Sciatic nerve (tissue), 2 donors: ENCODE measurements around the gene LBHD1. TPM values are rescaled to one million over a fixed set of nuclear protein-coding genes. Genes with fewer than 3 reads are reported as not detected.
"Not testable (repeated sequence)": the region's sequence is repeated elsewhere in the genome, so short reads cannot be mapped to it uniquely, and the experiment has no call there.

ENCODE experiments used
- ATAC-seq: fragments of 200-7000 bp; cut with Tn5 transposase; one replicate; pipeline ENCODE4 v1.9.1; 2020; ENCODE audit warnings: mild to moderate bottlenecking, moderate library complexity
- DNase-seq: peaks from one replicate; pipeline ENCODE4 v3.0.0-alpha.2; 2020; ENCODE audit warnings: low spot score
- intact Hi-C: fragments of 100-400 bp; cut with DNase I; formaldehyde crosslinking; loops from one replicate; pipeline ENCODE4 v1.14.2; 2022
- total RNA-seq: library from RNA; stranded (reverse); fragmentation: NEBNext Ultra II Directional; extraction: Animal tissue kit (Norgen Biotek cat#: 25700); gene quantifications from one replicate; pipeline ENCODE4 v1.2.1, GENCODE V29; 2021
- donor health status: DM: no; HTN: no; CAD: no.
- donor health status: DM: no; HTN: no; CAD: no.

The LBHD1 gene
- total RNA-seq, 1 donor from 2014 or later = 4.9 TPM

GRCh38 chr11:62666259-62666926 is 5.7 kb downstream of the LBHD1 start:
- intact Hi-C loops = loop anchor here (5.0 kb wide), 1 partner anchor 1749 kb away; no protein-coding TSS in a partner anchor
- DNase-seq (no peak), ATAC-seq (no peak)

- peak; percentile 60 for ATAC-seq
- peak; percentile 74 for DNase-seq
- intact Hi-C loops = loop anchor here (5.0 kb wide), 1 partner anchor 1748 kb away; no protein-coding TSS in a partner anchor
Measured at GRCh38 chr11:62665599-62666258, 6.3 kb downstream of the LBHD1 start.

DNA sequence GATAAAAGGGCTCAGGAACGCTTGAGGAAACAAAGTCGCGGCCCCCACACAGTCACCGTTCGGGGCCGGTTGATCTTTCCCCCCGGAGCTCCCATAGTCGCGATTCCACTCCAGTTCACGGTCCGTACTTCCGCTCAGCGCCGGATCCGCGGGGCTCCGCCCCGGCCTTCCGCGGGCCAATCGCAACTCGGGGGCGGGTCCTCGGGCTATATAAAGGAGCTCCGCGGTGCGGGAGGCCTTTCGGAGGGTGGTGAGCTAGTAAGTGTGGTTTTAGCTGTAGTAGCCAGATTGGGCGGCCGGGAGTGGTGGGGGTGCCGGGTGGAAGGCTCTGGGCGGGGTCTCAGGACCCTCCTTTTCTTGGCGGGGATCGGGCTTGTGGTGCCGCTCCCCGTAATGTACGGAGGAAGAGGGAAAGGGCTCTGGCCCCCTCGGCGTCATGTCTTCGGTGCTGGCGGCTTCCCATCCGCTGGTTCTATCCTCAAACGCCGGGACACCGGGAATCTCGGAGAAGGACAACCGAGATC is 6.9 kb downstream of the LBHD1 start, which contains the start of the genes C11orf98 and CSKMT:
Gene C11orf98 (minus strand): TSS at position 136 of the 524 bp plus-strand sequence. CDS start 41 bp downstream, at position 95.
Gene CSKMT (plus strand): TSS at position 238 of the 524 bp plus-strand sequence. CDS start 568 bp downstream, outside the sequence.
- peak; percentile 99 for ATAC-seq
- peak; percentile 98 for DNase-seq
- intact Hi-C loops = loop anchor here (5.0 kb wide), 1 partner anchor 1748 kb away; no protein-coding TSS in a partner anchor

DNA sequence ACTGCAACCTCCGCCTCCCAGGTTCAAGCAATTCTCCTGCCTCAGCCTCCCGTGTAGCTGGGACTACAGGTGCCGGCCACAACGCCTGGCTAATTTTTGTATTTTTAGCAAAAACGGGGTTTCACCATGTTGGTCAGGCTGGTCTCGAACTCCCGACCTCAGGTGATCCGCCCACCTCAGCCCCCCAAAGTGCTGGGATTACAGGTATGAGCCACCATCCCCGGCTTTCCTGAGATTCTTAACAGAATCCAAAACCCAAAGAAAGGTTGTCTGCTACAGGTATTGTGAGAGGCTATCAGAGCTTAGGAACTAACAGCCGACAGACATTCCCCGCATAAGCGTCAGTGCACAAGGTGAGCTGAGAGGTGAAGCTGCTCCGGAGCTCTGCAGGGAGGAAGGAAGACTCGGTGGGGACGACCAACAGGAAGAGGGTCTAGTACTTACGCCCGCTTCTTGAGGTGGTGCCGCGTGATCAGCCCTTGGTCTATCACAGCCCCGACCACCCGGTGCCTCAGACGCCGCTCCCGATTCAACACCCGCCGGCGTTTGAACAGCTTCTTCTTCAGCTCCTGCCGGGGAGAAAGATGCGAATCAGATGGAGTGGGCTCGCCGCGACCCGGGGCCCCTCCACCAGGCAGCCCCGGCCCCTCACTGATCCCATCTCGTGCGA is 7.5 kb downstream of the LBHD1 start:
- ATAC-seq = peak; percentile 34
- DNase-seq = peak; percentile 69
- intact Hi-C loops = loop anchor here (5.0 kb wide), 1 partner anchor 1747 kb away; no protein-coding TSS in a partner anchor

GRCh38 chr11:62656796-62657429 is 15.2 kb downstream of the LBHD1 start:
- intact Hi-C loops = no loop called here
- no peak for ATAC-seq
- no peak for DNase-seq

DNA sequence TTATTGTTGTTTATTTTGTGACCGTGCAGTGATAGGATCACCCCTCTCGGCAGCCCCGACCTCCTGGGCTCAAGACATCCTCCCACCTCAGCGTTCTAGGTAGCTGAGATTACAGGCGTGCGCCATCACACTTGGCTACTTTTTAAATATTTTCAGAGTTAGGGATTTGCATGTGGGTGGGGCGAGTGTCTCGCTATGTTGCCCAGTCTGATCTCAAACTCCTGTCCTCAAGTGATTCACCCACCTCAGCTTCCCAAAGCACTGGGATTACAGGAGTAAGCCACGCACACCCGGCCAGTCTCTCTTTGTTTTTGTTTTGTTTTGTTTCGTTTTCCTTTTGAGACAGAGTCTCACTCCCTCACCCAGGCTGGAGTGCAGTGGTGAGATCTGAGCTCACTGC is 17.8 kb downstream of the LBHD1 start:
- ATAC-seq = no peak
- DNase-seq = no peak
- intact Hi-C loops = no loop called here

GRCh38 chr11:62652161-62653006 is 19.7 kb downstream of the LBHD1 start:
- DNase-seq (no peak), ATAC-seq (peak; percentile 3)
- intact Hi-C loops = no loop called here

DNA sequence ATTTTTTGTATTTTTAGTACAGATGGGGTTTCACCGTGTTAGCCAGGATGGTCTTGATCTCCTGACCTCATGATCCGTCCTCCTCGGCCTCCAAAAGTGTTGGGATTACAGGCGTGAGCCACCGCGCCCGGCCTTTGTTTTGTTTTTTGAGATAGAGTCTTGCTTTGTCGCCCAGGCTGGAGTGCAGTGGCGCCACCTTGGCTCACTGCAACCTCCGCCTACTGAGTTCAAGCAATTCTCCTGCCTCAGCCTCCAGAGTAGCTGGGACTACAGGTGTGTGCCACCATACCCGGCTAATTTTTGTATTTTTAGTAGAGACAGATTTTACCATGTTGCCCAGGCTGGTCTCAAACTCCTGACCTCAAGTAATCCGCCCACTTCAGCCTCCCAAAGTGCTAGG is 21.8 kb downstream of the LBHD1 start:
- ATAC-seq, DNase-seq, intact Hi-C loops: not testable (repeated sequence)

- intact Hi-C loops = no loop called here
- ATAC-seq (no peak), DNase-seq (no peak)
Measured at GRCh38 chr11:62649486-62649885, 22.6 kb downstream of the LBHD1 start.

- intact Hi-C loops = no loop called here
- no peak for ATAC-seq
- no peak for DNase-seq
Measured at GRCh38 chr11:62648967-62649364, 23.1 kb downstream of the LBHD1 start.

DNA sequence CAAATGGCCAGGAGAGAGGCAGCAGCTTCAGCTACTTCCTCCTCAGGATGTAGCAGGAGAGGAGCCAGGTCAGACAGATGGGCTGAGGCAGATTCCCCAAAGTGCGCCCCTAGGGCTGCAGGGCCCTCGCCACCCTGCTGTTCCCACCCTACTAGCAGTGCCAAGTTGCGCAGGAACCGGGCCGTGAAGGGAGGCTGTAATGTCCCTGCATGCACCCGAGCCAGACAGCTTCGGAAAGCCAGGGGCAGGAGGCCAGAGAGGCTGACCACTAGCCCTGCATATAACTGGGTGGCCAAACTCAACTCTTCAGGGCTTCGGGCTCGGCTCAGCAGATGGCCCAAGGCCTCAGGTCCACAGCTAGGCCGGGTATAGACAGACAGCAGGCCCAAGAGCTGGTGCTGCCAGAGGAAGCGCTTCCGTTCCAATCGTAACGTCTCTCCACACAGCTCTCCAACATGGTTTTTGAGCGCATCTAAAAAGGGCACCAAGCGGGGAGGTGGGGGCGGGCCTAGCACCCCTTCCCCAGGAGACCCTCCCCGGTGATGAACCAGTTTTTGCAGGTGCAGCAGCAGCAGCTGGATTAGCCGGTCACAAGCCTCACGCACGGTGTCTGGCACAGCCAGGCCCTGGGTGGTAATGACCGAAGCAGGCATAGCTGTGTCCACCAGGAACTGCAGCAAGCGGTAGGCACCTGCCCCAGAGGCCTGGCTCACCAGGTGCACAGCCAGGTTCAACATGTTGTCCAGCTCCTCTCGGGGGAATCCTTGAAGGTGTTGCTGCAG is 23.7 kb downstream of the LBHD1 start:
- DNase-seq (no peak), ATAC-seq (no peak)
- intact Hi-C loops = no loop called here

GRCh38 chr11:62647609-62648005 is 24.5 kb downstream of the LBHD1 start:
- ATAC-seq (no peak), DNase-seq (no peak)
- intact Hi-C loops = no loop called here

- intact Hi-C loops = no loop called here
- ATAC-seq (peak; percentile 2), DNase-seq (no peak)
Measured at GRCh38 chr11:62646825-62647608, 25.1 kb downstream of the LBHD1 start.

DNA sequence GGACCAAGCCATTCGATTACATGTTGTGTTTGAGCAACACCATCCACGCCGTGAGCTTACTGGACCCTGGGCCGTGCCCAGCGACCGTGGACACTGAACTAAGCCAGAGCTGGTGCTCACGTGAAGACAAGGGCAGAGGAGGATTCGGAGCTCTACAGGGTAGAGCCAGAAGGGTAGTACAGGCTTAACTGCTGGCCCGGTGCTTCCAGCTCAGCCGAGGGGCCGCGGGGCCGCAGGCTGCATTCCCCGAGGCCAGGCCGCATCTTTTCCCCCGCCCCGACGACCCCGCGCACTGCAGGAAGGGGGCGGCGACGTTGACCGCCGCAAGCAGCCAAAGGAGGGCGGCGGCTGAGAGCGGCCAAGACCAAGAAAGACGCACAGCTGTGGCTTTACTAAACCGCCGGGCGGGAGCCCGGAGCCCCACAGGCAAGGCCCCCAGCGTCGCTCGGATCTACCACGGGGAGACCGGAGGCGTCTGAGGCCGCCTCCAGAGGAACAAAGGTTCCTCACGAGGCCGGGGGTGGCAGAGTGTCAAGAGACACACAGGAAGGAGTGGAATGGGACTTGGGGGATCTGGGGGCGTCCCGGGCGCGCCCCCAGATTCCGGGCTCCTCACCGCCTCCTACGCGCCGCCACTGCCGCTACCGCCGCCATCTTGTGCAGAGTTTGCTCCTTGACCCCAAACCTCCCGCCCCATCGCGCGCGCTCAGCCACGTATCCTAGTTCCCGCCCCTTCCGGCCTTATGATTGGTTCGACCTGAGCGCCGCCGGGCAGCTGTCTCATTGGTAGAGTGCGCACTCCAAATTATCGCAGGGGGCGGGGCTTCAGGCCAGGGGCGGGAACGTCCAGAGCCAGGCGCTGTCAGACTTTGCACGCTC is 25.9 kb downstream of the LBHD1 start, which contains the start of gene GANAB:
Gene GANAB (minus strand): TSS at position 668 of the 879 bp plus-strand sequence. CDS start 14 bp downstream, at position 654.
- intact Hi-C loops = no loop called here
- DNase-seq (peak; percentile 100), ATAC-seq (peak; percentile 99)

- DNase-seq = no peak
- no peak for ATAC-seq
- intact Hi-C loops = no loop called here
Measured at GRCh38 chr11:62645671-62645945, 26.5 kb downstream of the LBHD1 start.

DNA sequence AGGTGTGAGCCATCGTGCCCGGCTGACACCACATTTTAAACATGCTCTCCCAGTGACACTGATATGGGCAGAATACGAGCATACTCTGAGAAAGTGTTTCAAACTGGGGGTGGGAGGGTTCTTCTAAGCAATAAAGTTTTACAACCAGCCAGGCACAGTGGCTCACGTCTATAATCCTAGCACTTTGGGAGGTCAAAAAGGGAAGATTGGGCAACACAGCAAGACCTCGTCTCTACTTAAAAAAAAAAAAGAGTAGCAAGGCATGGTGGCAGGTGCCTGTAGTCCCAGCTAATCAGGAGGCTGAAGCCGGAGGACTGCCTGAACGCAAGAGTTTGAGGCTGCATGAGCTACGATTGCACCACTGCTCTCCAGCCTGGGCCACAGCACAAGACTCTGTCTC is 27.8 kb downstream of the LBHD1 start:
- ATAC-seq = no peak
- intact Hi-C loops = no loop called here
- DNase-seq = no peak
